HK-2 (cell line): ENCODE measurements around the gene TEF.
A peak's percentile ranks its signal among the peaks of the same experiment; 100 is the strongest.

Source experiments
- DNase-seq: peaks from one replicate; pipeline ENCODE4 v3.0.0-alpha.2; 2018; ENCODE audit not compliant: unreplicated experiment

TEF gene, protein sequence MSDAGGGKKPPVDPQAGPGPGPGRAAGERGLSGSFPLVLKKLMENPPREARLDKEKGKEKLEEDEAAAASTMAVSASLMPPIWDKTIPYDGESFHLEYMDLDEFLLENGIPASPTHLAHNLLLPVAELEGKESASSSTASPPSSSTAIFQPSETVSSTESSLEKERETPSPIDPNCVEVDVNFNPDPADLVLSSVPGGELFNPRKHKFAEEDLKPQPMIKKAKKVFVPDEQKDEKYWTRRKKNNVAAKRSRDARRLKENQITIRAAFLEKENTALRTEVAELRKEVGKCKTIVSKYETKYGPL

DNA sequence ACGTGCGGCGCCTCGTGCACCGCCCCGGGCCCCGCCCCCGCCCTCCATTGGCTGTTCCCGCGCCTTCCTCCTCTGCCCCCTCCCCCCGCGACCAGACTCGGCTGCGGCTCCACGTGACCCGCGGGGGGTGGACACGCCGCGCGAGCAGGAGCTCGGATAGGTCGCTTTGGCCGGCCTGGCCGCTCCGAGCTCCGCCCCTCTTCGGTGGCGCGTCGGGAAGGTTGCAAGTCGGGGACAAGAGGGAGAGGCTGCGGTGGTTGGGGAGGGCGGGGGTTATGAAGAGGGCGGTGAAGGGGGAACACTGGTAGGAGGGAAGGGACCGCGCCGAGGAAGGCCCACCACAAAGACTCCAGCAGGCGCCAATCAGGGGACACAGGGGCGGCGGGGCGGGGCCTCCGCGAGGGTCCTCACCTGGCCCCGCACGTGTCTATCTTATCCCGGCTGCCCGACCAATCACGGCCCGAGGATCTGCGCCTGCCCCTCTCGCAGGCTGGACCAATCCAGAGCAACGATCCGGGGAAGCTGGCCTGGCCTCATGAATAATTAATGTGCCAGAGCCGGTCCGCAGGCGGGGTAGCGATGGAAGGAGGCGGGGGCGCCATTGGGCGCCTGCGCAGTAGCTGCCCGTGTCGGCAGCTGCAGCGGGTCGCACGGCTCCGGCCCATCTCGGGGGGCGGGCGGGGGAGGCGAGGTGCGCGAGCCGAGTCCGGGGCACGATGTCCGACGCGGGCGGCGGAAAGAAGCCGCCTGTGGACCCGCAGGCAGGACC, at the start of gene TEF:
Gene TEF (plus strand): TSS at position 614 of the 769 bp plus-strand sequence. CDS start 103 bp downstream, at position 717.
- DNase-seq = peak; percentile 97

DNA sequence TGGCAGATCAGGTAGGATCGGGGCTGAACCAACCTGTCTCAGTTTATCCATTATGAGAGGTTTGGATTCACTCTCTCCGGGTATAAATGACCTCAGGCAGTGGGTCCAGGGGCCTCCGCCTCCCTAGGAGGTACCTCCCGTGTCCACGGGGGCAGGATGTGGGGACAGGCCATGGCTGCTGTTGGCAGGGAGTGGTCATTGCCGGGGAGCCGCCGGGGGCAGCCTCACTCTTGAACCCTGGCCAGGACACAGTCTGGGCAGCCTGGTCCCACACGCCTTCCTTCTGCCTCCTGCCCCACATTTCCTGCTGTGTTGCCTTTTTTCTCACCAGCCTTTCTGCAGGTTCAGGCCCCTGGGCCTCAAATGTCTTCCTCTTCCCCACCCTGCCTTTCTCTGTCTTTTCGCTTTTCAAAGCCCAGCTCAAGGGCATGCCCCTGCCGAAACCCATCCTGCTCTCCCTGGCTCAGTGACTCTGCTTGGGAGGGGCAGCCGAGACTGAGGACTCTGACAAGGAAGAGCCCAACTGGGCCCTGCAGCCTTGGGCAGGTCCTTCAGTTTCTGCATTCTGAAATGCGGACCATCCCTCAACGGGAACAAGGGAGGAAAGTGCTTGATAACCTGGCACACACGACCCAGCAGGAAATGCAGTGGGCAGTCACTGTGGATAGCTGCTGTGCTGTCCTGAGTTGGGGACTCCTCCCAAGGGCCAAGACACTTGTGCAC, 49.4 kb upstream of the TEF start:
- DNase-seq = no peak

DNA sequence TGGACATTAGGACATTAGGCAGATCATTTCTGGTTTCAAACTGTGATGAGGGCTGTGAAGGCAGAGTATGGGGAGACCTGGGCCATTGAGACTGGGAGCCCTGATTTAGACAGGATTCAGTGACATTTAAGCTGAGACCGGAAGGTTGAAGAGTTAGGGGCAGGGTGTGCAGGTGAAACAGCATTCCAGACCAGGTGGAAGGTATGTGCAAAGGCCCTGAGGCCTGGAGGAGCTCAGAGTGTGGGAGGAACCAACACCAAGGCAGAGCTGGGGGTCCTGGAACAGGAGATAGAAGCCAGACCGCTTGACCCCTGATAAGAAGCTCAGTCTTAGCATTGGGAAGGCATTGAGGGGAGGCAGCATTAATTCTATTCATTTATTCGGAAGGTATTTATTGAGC, 47.9 kb upstream of the TEF start:
- DNase-seq = no peak

DNA sequence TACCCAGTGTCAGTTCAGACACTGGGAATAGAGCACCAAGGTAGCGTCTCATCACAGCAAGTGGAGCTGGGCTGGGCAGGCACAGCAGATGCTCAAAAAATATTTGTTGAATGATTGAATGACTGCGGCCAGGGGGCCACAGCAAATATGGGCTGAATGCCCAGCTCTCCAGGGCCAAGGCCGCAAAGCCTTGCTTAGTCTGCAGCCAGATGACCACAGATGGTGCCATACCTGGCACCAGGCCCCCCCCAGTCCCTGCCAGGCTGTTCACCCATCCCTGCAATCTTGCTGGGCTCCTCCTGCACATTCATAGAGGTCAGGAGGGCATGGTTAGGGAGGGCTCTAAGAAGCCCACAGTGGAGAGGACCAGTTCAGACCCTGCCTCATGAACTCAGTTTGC, 47.5 kb upstream of the TEF start:
- no peak for DNase-seq

DNA sequence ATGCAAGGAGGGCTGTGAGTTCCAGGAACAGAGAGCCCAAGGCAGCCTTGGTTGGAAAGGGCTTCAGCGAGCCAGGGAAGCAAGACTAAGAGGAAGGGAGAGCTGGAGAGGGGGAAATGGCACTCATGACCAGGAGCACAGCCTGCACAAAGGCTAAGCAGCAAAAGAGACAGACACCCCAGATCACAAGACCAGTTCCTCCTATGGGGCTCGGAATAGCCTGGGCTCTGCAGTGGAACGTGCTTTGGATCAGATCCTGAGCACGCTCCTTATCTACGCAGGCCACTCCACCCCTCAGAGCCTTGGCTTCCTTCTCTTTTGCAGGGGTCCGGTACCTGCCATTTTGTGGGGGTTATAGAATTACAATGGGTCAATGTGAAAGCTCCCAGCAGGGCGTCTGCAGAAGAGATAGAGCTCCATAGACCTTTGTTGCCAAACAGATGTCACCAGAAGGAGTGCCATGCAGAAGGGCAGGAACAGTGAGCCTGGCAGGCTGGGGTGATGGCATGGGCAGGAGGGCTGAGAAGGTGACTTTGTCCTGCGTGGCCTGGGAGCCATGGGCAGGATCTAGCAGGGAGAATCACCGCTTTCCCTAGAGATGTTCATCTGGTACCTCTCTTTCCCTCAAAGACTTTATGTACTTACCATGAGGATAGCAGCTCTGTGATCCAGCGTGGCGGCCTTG, 46.6 kb upstream of the TEF start:
- DNase-seq = no peak

DNA sequence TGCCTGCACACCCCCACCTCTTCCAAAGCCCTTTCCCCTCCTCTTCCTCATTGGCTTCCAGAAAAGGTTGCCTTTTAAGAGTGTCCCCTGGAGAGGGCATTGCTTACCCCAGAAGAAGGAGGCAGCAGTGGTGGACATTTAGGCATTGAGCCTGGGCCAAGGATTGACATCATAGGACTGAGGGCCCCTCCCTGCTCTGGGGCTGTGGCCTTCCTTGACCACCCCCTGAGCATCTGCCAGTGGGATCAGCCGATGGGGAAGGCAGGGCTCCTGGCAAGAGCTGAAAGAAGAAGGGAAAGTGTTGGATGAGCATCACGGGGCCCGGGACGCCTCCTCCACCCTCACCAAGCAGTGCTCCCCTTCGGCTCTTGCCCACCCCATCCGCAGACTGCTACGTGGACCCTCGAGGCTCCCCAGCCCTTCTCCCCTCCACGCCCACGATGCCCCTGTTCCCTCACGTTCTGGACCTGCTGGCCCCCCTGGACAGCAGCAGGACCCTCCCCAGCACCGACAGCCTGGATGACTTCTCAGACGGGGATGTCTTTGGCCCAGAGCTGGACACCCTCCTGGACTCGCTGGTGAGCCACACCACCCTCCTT, 43.0 kb upstream of the TEF start:
- DNase-seq = no peak

DNA sequence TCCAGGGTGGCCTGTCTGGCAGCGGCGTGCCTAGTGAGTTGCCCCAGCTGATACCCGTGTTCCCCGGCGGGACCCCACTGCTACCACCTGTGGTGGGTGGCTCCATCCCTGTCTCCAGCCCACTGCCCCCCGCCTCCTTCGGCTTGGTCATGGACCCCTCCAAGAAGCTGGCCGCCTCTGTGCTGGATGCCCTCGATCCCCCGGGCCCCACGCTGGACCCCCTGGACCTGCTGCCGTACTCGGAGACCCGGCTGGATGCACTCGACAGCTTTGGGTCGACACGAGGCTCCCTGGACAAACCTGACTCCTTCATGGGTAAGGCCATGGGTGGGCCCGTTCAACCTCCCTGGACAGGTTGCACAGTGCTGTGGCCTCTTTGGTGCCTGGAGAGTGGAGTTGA, 41.9 kb upstream of the TEF start:
- DNase-seq = no peak

DNA sequence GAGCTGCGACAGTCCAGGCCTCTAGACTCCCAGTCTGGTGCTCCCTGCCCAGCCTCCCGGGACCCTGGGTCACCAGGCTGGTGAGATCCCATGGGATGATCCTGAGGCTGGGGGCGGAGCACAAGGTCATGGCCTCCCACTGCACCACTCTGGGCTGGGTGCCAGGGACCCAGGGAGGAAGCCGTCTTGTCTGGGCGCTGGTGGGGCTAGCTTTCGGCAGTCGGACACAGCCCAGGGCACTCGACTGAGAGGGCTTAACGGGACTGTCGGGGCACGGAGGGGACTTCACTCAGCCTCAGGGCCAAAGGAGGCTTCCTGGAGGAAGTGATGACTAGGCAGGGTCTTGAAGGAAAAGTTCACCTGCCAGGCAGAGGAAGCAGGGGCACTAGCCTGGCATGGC, 41.4 kb upstream of the TEF start:
- DNase-seq = no peak

DNA sequence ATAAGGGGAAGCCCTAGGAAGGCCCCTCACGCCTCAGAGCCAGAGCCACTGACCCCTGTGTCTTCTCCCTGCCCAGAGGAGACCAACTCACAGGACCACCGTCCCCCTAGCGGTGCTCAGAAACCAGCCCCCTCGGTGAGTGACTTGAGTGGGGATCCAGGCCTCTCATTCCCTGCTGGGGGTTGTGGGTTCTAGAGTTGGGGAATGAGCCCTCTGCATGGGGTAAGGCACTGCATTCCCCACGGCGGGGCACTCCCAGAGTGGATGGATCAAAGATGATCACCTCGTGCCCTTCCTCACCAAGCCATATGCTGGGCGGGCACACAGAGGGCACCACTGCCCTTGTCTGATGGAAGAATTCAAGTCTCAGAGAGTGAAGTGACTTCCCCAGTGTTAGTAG, 40.7 kb upstream of the TEF start:
- DNase-seq = no peak

DNA sequence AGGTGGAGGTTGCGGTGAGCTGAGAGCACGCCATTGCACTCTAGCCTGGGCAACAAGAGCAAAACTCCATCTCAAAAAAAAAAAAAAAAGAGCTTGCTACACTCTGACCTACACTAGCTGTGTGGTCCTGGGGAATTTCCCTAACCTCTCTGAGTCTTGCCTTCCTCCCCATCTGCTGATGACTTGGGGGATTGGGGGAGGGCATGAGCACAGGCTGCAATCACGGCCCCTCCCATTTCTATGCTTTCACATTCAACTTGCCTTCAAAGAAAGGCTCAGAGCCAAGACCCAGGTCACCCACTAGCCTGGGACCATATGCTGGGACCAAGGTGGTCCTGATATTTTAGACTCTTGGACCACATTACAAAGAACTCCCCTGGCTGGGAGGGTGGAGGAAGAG, 39.8 kb upstream of the TEF start:
- DNase-seq = no peak

DNA sequence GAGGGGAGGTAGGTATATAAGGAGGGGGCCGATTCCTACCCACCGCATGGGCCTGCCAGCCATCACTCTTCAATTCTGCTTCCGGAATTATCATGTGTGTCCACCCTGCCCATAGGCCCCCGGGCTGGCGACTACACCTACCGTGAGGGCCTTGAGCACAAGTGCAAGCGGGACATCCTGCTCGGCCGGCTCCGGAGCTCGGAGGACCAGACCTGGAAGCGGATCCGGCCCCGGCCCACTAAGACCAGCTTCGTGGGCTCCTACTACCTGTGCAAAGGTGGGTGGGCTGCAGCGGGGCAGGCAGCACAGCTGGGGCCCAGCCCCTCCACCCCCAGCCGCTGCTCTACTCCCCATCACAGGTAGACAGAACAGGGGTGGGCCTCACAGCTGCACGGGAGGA, 38.4 kb upstream of the TEF start:
- no peak for DNase-seq

DNA sequence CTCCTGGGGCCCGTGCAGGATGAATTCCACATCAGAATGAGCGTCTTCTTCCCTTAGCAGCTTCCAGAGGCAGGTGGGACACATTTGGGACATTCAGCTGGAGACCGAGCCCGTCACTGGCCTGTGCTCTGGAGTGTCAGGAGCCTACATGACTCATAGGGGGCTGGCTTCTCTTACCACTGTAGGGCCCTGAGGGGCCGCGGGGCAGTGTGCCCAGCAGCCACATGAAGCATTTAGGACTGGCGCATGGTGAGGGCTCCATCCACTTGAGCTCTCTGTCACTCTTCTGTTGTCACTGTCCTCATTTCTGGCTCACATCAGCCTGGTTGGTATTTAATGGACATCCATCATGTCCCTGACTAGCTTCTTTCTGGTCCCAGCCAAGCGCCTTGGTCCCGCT, 38.0 kb upstream of the TEF start:
- DNase-seq = no peak

DNA sequence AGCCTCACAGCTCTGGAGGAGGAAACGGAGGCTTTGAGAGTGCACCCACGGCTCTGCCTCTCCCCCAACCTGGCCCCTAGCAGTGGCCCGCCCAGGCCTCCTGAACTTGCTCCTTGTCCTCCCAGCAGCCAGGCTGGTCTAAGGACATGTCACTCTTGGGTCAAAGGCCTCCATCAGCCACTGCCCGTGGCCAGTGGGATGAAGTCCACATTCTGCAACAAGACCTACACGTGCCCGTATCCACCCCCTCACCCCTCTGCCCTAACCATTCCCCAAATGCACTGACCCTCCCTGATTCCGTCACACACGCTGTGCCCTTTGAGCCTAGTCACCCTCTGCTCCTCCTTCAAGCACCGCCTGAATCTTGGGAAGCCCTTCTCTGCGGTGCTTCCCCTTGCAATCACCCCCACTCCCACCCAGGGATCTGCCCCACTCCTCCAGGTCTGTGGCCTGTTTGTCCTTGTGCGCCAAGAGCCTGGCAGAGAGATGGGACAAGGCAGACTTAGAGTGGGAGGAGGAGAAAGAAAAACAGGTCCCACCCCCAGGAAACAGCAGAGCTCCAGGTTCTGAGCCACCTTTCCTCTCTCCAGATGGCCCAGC, 37.5 kb upstream of the TEF start:
- no peak for DNase-seq

DNA sequence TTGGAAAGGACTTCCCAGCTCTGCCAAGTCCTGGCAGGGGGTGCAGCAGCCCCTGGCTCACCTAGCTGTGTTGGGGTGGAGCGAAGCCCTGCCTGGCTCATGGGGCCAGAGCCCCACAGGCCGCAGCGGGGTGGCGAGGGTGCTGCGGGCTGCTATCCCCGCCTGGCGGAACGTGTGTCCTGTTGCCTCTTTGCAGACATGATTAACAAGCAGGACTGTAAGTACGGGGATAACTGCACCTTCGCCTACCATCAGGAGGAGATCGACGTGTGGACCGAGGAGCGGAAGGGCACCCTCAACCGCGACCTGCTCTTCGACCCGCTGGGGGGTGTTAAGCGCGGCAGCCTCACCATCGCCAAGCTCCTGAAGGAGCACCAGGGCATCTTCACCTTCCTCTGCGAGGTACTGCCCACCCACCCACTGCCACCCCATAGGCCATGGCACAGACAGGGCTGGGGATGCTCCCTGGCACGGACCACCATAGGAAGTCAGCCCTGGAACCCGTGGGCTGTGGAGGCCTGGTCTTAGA, 35.9 kb upstream of the TEF start:
- no peak for DNase-seq

DNA sequence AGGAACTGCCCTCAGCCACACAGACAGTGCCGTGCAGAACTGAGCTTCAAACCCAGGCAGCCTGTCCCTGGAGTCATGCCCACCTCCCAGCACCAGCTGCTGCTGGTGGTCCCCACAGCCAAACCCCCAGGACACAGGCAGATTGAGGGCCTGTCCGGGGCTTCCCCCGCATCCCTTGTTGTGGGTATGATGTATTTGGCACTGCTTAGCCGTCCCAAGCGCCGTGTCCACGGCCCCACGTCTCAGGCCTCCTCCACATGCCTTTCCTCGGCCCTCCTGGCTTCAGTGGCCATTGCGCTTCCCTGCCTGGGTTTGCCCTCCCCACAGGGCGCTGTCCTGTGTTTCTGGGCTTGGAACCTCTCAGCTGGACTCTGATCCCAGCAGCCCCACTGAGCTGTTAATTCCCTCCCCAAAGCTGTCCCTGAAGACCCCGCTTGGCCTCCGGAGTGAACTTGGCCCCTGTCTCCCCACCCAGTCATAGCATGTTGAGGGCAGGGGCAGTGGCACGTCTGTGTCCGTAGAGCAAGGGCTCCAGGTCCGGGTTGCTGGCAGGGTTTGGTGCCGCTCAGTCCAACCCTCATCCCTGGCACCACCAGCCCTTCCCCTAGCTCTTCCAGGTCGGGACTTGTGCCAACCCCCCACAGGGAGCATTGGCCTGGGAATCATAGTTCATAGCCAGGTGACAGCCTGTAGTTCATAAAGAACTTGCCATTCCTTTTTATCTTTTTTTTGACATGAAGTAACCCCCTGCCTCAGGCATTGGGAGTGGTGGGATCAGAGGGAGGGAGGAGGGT, 34.5 kb upstream of the TEF start:
- DNase-seq = no peak

DNA sequence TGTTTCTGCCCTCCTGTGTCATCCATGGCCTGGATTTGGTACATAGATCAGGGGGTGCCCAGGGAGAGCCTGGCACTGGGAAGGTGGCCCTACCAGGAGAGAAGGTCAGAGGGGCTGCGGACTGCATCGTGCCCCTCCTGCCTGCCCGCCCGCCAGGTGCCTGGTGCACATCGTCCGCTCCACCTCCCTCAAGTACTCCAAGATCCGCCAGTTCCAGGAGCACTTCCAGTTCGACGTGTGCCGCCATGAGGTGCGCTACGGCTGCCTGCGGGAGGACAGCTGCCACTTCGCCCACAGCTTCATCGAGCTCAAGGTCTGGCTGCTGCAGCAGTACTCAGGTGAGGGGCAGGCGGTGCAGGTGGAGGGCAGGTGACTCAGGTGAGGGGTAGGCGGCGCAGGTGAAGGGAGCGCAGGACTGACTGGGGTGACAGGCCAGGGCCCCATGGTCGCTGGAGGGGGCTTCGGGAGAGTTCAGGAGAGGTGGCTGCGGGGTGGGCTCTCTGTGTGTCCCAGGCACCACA, 32.7 kb upstream of the TEF start:
- no peak for DNase-seq

DNA sequence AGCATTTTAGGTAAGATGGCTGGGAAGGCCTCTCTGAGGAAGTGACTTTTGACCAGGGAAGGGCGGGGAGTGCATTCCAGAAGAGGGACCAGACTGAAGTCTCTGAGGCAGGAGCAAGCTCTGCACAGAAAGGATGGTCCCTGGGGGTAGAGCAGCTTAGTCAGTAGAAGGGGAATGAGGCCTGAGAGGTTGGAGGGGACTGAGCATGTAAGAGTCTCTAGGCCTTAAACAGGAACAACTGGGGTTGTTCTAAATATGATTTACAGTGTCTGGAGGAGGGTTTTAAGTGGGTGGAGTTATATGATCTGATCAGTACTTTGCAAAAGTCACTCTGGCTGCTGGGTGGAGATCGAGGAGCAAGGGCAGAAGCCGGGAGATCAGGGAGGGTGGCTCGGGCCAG, 31.7 kb upstream of the TEF start:
- no peak for DNase-seq

DNA sequence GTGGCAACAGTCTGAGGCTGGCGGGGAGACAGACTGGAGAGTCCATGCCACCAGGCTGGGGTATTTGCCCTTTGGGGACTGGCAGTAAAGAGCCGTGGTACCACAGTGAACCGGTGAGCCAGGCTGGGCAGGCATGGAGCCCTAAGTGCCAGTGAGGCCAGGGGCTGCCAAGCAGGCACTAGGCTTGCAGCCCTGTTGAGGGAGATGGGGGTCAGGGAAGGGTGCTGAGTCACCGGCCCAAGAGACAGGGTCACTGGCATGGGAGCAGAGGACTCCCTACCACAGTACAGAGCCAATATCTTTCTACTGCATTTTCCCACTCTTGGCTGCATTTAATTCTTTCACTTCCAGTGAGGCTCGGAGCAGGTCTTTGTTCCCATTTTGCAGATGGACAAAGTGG, 30.7 kb upstream of the TEF start:
- DNase-seq = no peak

DNA sequence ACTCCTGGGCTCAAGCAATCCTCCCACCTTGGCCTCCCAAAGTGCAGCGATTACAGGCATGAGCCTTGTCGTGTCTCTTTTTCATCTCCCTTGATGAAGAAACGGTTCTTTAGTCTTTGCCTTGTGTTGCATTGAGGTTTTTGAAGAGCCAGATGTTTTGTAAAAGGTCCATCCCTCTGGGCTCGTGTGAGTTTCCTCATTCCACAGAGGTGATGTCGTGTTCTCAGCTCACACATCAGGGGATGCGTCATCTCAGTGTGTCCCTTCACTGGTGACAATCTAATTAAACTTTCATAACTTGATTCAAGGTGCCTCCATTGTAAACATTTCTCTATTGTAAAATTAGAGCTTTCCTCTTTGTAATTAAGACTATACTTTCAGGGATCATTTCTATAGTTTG, 29.7 kb upstream of the TEF start:
- DNase-seq = peak; percentile 10
